Caco-2 (cell line): Measurements from ENCODE around the gene CHDH. TPM values are rescaled to one million over a fixed set of nuclear protein-coding genes. Genes with fewer than 3 reads are reported as not detected.
A peak's percentile ranks its signal among the peaks of the same experiment; 100 is the strongest.

Source experiments
- BruUV-seq: library from RNA; stranded (reverse); fragments of 400-500 nt; replicated peaks from 2 replicates; lab custom pipeline; 2021; lab: Mats Ljungman, UMichigan
- CTCF ChIA-PET: fragments of 300-600 bp; sonication (Branson Sonifier 250); formaldehyde crosslinking; loops from one replicate; lab custom pipeline; 2022; ENCODE audit warnings: antibody characterized with exemption; lab: Charles Lee
- POLR2A ChIA-PET: fragments of 300-600 bp; sonication (Branson Sonifier 250); formaldehyde crosslinking; loops from one replicate; lab custom pipeline; 2022; ENCODE audit warnings: antibody characterized with exemption; lab: Charles Lee
- DNase-seq, 2 experiments: peaks; one replicate each; pipeline versions ENCODE4 v3.0.0 to v3.0.0-alpha.2; 2020 to 2022
- H3K27me3 ChIP-seq: replicated peaks from 2 replicates; pipeline ENCODE4 v1.6.0; 2011; ENCODE audit warnings: low read length; ENCODE audit not compliant: control insufficient read depth, insufficient read depth
- H3K36me3 ChIP-seq: 2 replicates; pipeline ENCODE4 v1.5.1; 2011; ENCODE audit warnings: low read length; ENCODE audit not compliant: control insufficient read depth, insufficient read depth
- H3K4me1 ChIP-seq: fragments of 250-450 bp; sonication (Bioruptor Pico); 2 replicates; pipeline ENCODE4 v1.5.1; 2020; ENCODE audit warnings: mild to moderate bottlenecking
- H3K4me3 ChIP-seq: 2 replicates; pipeline ENCODE4 v1.5.1; 2011; ENCODE audit warnings: low read depth, mild to moderate bottlenecking, control low read depth, low read length
- H3K9me3 ChIP-seq: fragments of 250-450 bp; sonication (Bioruptor Pico); 2 replicates; pipeline ENCODE4 v1.5.1; 2020; ENCODE audit warnings: mild to moderate bottlenecking, moderate library complexity
- H3K27ac Mint-ChIP-seq: one replicate; pipeline ENCODE4 v1.8.0; 2022; ENCODE audit warnings: mixed read lengths; ENCODE audit not compliant: unreplicated experiment
- H3K27me3 Mint-ChIP-seq: one replicate; pipeline ENCODE4 v1.8.0; 2022; ENCODE audit warnings: mixed read lengths; ENCODE audit not compliant: insufficient read depth, unreplicated experiment
- H3K36me3 Mint-ChIP-seq: one replicate; pipeline ENCODE4 v1.8.0; 2022; ENCODE audit warnings: mild to moderate bottlenecking, mixed read lengths; ENCODE audit not compliant: insufficient read depth, unreplicated experiment
- H3K4me1 Mint-ChIP-seq: one replicate; pipeline ENCODE4 v1.8.0; 2022; ENCODE audit warnings: low read depth, mixed read lengths; ENCODE audit not compliant: unreplicated experiment
- H3K4me3 Mint-ChIP-seq: one replicate; pipeline ENCODE4 v1.8.0; 2022; ENCODE audit warnings: mild to moderate bottlenecking, moderate library complexity, mixed read lengths; ENCODE audit not compliant: unreplicated experiment
- H3K9me3 Mint-ChIP-seq: one replicate; pipeline ENCODE4 v1.8.0; 2022; ENCODE audit warnings: mixed read lengths; ENCODE audit not compliant: unreplicated experiment
- intact Hi-C: fragments of 100-400 bp; cut with micrococcal nuclease; formaldehyde crosslinking; loops from one replicate; pipeline ENCODE4 v1.10.0; 2022; ENCODE audit not compliant: unreplicated experiment
- total RNA-seq: library from RNA; stranded (reverse); gene quantifications from 2 replicates; pipeline ENCODE4 v1.2.3, GENCODE V29; 2022
- TF ChIP-seq, protein P1 (sequence below), 2 experiments: fragments of 200-600 bp in 1 of 2; IDR thresholded peaks; 1 replicate in 1 of 2; 2 replicates in 1 of 2; pipeline versions ENCODE4 v1.5.1 to v1.8.0; 2011 to 2022; ENCODE audit warnings: antibody characterized with exemption in 1 of 2, control low read depth in 1 of 2, inconsistent platforms in 1 of 2, low read depth in 1 of 2, low read length in 1 of 2, mild to moderate bottlenecking in 1 of 2, moderate library complexity in 1 of 2; ENCODE audit not compliant: insufficient read depth in 1 of 2, severe bottlenecking in 1 of 2, unreplicated experiment in 1 of 2

The CHDH gene
- total RNA-seq, 1 experiment from 2014 or later, result 32.4 TPM

DNA sequence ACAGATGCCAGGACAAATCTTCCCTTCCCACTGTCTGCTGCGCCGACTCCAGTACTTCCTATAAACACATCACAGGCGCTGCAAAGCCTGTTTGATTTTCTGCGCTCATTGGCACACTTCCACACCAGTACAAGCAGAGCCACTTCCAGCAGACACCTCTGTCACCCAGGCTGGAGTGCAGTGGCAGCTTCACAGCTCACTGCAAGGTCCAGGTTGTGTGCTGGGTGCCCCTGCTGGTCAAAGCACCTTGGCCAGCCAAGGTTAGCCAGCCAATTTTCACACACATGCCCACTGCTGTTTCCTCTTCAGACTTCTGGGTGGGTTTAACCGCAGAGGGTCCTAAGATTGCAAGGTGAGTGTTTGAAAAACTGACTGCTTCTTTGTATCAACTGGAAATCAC lies 4.9 kb downstream of the CHDH start:
- BruUV-seq, result no TSS peak
- H3K4me3 ChIP-seq, result no peak overlapping the region
- 0 out of 2 replicates have a peak, but pooled peaks cover 1% of the 10 kb centered on the region for H3K36me3 ChIP-seq
- no peak overlapping the region for H3K27ac Mint-ChIP-seq
- no peaks in the 10 kb centered on the region for H3K9me3 Mint-ChIP-seq
- ChIA-PET CTCF (interaction anchor here (0.7 kb wide), 1 partner anchor 434 kb away, joined by 3 read pairs; no protein-coding TSS in a partner anchor), POLR2A (no interaction called here)
- no peaks in the 10 kb centered on the region for H3K27me3 ChIP-seq
- intact Hi-C loops, result loop anchor here (10.0 kb wide), 1 partner anchor 116 kb away; no protein-coding TSS in a partner anchor
- no peak overlapping the region for H3K4me3 Mint-ChIP-seq
- no peak for DNase-seq
- peaks cover 32% of the 10 kb centered on the region for H3K4me1 ChIP-seq
- H3K4me1 Mint-ChIP-seq, result peaks cover 10% of the 10 kb centered on the region
- TF ChIP-seq, protein P1, sequence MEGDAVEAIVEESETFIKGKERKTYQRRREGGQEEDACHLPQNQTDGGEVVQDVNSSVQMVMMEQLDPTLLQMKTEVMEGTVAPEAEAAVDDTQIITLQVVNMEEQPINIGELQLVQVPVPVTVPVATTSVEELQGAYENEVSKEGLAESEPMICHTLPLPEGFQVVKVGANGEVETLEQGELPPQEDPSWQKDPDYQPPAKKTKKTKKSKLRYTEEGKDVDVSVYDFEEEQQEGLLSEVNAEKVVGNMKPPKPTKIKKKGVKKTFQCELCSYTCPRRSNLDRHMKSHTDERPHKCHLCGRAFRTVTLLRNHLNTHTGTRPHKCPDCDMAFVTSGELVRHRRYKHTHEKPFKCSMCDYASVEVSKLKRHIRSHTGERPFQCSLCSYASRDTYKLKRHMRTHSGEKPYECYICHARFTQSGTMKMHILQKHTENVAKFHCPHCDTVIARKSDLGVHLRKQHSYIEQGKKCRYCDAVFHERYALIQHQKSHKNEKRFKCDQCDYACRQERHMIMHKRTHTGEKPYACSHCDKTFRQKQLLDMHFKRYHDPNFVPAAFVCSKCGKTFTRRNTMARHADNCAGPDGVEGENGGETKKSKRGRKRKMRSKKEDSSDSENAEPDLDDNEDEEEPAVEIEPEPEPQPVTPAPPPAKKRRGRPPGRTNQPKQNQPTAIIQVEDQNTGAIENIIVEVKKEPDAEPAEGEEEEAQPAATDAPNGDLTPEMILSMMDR (IDR thresholded peaks at IDR 0.05; ENCODE audit: insufficient read depth in 1 of 2, low read depth in 1 of 2, low read length in 1 of 2, severe bottlenecking in 1 of 2, unreplicated experiment in 1 of 2), result peak; percentile 10 to 24
- H3K27me3 Mint-ChIP-seq, result no peaks in the 10 kb centered on the region
- peaks cover 32% of the 10 kb centered on the region for H3K36me3 Mint-ChIP-seq
- no peaks in the 10 kb centered on the region for H3K9me3 ChIP-seq

DNA sequence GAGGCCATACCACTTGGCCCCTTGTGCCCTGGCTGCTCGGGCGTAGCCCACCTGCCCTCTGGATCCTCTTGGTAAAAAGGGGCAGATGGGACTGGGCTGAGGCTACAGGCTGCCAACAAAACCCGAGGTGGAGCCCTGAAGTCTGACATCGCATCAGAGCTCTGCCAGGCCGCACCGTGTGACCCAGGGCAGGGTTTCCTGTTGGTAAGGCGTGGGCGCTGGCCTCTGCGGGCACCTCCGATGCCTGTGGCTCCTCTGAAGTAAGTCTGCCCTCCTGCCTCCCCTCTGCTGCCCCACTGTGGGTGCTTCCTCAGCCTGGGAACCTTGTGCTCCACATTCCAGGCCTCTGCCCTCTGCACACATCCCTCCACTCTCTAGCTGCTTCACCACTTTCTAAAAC lies 8.9 kb downstream of the CHDH start:
- DNase-seq, result no peak
- intact Hi-C loops, result no loop called here
- TF ChIP-seq, protein P1 (IDR thresholded peaks at IDR 0.05; ENCODE audit: insufficient read depth in 1 of 2, low read depth in 1 of 2, low read length in 1 of 2, severe bottlenecking in 1 of 2, unreplicated experiment in 1 of 2), result no peak
- ChIA-PET CTCF (no interaction called here), POLR2A (no interaction called here)
- Histone ChIP-seq H3K4me3 (no peak overlapping the region), H3K27me3 (no peaks in the 10 kb centered on the region), H3K9me3 (no peaks in the 10 kb centered on the region), H3K36me3 (peaks cover 4% of the 10 kb centered on the region), H3K4me1 (peaks cover 3% of the 10 kb centered on the region)
- Mint-ChIP-seq H3K27ac (no peak overlapping the region), H3K4me1 (no peaks in the 10 kb centered on the region), H3K36me3 (peaks cover 34% of the 10 kb centered on the region), H3K9me3 (no peaks in the 10 kb centered on the region), H3K4me3 (no peak overlapping the region), H3K27me3 (no peaks in the 10 kb centered on the region)
- no TSS peak for BruUV-seq

DNA sequence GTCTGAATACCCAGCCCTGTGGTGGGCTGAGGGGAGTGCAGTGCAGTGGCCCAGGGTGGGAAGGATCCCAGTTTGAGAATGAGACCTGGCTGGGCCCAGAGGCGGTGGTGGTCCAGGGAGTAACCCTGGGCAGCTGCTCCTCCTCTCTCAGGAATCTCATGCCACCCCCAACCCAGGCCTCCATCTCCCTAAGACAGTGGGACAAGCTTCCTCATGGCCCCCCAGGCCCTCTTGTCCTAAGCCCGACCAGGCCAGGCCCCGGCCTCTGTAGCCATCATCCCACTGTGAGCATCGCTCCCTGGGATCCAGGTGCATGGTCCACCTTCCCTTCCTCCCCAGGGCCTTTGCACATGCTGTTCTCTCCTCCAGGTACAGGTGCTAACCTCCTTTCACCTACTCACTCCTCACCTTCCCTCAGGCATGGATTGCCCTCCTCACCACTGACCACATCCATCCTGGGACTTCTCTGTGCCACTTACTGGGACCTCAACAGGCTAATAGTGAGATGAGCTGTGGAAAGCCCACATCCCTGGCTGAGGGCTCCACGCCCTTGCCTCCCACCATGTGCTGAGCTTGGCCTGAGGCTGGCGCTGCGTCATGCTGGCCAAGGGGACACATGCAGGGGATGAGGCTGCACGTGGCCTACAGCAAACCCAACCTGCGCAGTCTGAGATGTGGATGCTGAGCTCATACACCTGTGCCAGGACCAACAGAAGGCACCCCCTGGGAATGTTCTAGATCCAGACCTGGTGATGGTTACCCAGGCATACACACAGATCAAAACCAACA lies 9.9 kb downstream of the CHDH start:
- H3K4me3 Mint-ChIP-seq, result no peak overlapping the region
- no peaks in the 10 kb centered on the region for H3K27me3 ChIP-seq
- no peaks in the 10 kb centered on the region for H3K9me3 ChIP-seq
- H3K4me3 ChIP-seq, result no peak overlapping the region
- CTCF ChIA-PET, result no interaction called here
- no peaks in the 10 kb centered on the region for H3K9me3 Mint-ChIP-seq
- H3K27ac Mint-ChIP-seq, result no peak overlapping the region
- peaks cover 32% of the 10 kb centered on the region for H3K36me3 Mint-ChIP-seq
- TF ChIP-seq, protein P1 (IDR thresholded peaks at IDR 0.05; ENCODE audit: insufficient read depth in 1 of 2, low read depth in 1 of 2, low read length in 1 of 2, severe bottlenecking in 1 of 2, unreplicated experiment in 1 of 2), result no peak
- H3K27me3 Mint-ChIP-seq, result no peaks in the 10 kb centered on the region
- no peaks in the 10 kb centered on the region for H3K4me1 Mint-ChIP-seq
- no peaks in the 10 kb centered on the region for H3K4me1 ChIP-seq
- intact Hi-C loops, result no loop called here
- BruUV-seq, result no TSS peak
- H3K36me3 ChIP-seq, result peaks cover 4% of the 10 kb centered on the region
- DNase-seq, result no peak
- POLR2A ChIA-PET, result no interaction called here
